Neural progenitor cell (in vitro differentiated cells): ENCODE results near the gene BBS7. TPM values are rescaled to one million over a fixed set of nuclear protein-coding genes. Genes with fewer than 3 reads are reported as not detected.
A peak's percentile ranks its signal among the peaks of the same experiment; 100 is the strongest.

Experiments
- DNase-seq: peaks from one replicate; pipeline ENCODE4 v3.0.0-alpha.2; 2016; ENCODE audit warnings: low spot score
- H2AFZ ChIP-seq: fragments of 200-600 bp; sonication (generic); replicated peaks from 2 replicates; pipeline ENCODE4 v1.6.1; 2016; ENCODE audit warnings: antibody characterized with exemption
- H3F3A ChIP-seq: fragments of 200-600 bp; sonication (generic); 2 replicates; pipeline ENCODE4 v1.6.1; 2016; ENCODE audit warnings: antibody characterized with exemption, low read depth
- H3K27ac ChIP-seq: fragments of 200-600 bp; sonication (generic); 2 replicates; pipeline ENCODE4 v1.5.1; 2016; ENCODE audit warnings: mild to moderate bottlenecking
- H3K27me3 ChIP-seq: fragments of 200-600 bp; sonication (generic); 2 replicates; pipeline ENCODE4 v1.6.1; 2016; ENCODE audit warnings: mild to moderate bottlenecking, moderate library complexity
- H3K36me3 ChIP-seq: fragments of 200-600 bp; sonication (generic); 2 replicates; pipeline ENCODE4 v1.5.1; 2016
- H3K4me1 ChIP-seq: fragments of 200-600 bp; sonication (generic); 2 replicates; pipeline ENCODE4 v1.6.1; 2016; ENCODE audit warnings: mixed run types
- H3K4me2 ChIP-seq: fragments of 200-600 bp; sonication (generic); 2 replicates; pipeline ENCODE4 v1.6.1; 2016
- H3K4me3 ChIP-seq: fragments of 200-600 bp; sonication (generic); 2 replicates; pipeline ENCODE4 v1.5.1; 2016
- H3K79me2 ChIP-seq: fragments of 200-600 bp; sonication (generic); 2 replicates; pipeline ENCODE4 v1.6.1; 2016; ENCODE audit warnings: low read depth
- H3K9ac ChIP-seq: fragments of 200-600 bp; sonication (generic); 2 replicates; pipeline ENCODE4 v1.6.1; 2016
- H3K9me3 ChIP-seq: fragments of 200-600 bp; sonication (generic); 2 replicates; pipeline ENCODE4 v1.5.1; 2016; ENCODE audit warnings: low read depth
- H4K20me1 ChIP-seq: fragments of 200-600 bp; sonication (generic); 2 replicates; pipeline ENCODE4 v1.6.1; 2016; ENCODE audit warnings: low read depth
- H3K27ac Mint-ChIP-seq: 3 replicates; pipeline ENCODE4 v1.8.0; 2021; ENCODE audit warnings: mixed read lengths
- H3K27me3 Mint-ChIP-seq: 2 replicates; pipeline ENCODE4 v1.8.0; 2022; ENCODE audit warnings: low read depth, mild to moderate bottlenecking, inconsistent platforms, moderate library complexity, mixed read lengths; ENCODE audit not compliant: insufficient read depth
- H3K36me3 Mint-ChIP-seq: 3 replicates; pipeline ENCODE4 v1.8.0; 2021; ENCODE audit warnings: mixed read lengths
- H3K4me1 Mint-ChIP-seq: 3 replicates; pipeline ENCODE4 v1.8.0; 2021; ENCODE audit warnings: mixed read lengths
- H3K4me3 Mint-ChIP-seq: 3 replicates; pipeline ENCODE4 v1.8.0; 2021; ENCODE audit warnings: mild to moderate bottlenecking, moderate library complexity, mixed read lengths
- H3K9me3 Mint-ChIP-seq: 3 replicates; pipeline ENCODE4 v1.8.0; 2020; ENCODE audit warnings: mixed read lengths
- EZH2 ChIP-seq: fragments of 200-600 bp; sonication (generic); IDR thresholded peaks from 2 replicates; pipeline ENCODE4 v1.6.1; 2017; ENCODE audit warnings: antibody characterized with exemption, mild to moderate bottlenecking, moderate library complexity
- EZH2phosphoT487 ChIP-seq: fragments of 200-600 bp; sonication (generic); IDR thresholded peaks from 2 replicates; pipeline ENCODE4 v1.6.1; 2017; ENCODE audit warnings: antibody characterized with exemption
- total RNA-seq: library from RNA; depleted of rRNA; stranded (reverse); fragments of >200 nt; gene quantifications from 2 replicates; pipeline ENCODE4 v1.2.3, GENCODE V29; 2015; ENCODE audit warnings: low replicate concordance
- TF ChIP-seq, protein P1 (sequence below): fragments of 200-600 bp; sonication (generic); IDR thresholded peaks from 2 replicates; pipeline ENCODE4 v1.5.1; 2017; ENCODE audit warnings: antibody characterized with exemption, mild to moderate bottlenecking

Gene BBS7, protein sequence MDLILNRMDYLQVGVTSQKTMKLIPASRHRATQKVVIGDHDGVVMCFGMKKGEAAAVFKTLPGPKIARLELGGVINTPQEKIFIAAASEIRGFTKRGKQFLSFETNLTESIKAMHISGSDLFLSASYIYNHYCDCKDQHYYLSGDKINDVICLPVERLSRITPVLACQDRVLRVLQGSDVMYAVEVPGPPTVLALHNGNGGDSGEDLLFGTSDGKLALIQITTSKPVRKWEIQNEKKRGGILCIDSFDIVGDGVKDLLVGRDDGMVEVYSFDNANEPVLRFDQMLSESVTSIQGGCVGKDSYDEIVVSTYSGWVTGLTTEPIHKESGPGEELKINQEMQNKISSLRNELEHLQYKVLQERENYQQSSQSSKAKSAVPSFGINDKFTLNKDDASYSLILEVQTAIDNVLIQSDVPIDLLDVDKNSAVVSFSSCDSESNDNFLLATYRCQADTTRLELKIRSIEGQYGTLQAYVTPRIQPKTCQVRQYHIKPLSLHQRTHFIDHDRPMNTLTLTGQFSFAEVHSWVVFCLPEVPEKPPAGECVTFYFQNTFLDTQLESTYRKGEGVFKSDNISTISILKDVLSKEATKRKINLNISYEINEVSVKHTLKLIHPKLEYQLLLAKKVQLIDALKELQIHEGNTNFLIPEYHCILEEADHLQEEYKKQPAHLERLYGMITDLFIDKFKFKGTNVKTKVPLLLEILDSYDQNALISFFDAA
- total RNA-seq = 26.8 and 39.7 TPM in 2 replicates

DNA sequence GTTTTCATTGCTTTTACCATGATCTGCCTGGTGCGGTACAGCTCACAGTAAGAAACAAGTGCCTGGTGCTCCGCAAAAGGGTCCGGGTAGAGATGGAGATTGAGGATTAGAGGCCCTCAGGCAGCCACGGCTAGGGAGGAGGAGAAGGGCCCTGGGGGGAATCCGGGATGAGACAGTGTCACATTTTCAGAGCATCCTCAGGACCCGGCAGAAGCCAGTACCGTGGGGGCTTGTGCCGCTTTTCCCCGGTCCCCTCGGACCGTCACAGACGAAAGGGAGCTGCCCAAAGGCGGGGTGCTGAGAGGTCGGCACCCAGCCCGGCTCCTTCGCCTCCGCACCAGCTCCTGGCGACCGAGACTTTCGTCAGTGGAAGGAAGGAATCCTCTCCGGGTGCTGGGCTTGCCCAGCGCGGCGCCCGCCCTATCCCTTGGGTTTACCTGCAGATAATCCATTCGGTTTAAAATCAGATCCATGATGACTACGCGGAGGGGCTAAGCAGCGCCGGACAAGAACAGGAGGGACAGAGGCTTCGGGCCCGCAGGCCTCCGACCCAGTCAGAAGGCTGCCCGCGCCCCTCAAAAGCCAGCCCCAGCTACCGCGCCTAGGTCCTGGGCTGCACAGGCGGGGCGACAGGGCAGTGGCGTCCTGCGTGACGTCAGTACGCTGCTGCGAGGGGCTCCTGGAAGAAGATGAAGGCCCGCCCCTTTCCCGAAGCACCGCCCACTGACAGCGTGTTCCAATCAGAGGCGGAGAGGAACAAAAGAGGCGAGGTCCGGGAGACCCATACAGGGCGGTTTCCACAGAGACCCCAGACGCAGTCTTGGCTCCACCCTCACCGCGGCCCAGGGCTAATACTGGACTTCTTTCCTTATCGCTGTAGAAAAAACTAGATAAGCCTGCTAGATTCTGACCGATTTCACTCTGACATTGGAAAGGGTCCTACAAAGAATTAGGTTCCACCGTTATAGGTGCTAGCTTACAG is at the start of gene BBS7:
Gene BBS7, minus strand, starts transcription at position 634 of the 982 bp plus-strand sequence. Its CDS starts 161 bp downstream, at position 473.
- peaks cover 5% of the 10 kb centered on the region for H3K4me1 Mint-ChIP-seq
- TF ChIP-seq EZH2 = no peak
- TF ChIP-seq, protein P1, sequence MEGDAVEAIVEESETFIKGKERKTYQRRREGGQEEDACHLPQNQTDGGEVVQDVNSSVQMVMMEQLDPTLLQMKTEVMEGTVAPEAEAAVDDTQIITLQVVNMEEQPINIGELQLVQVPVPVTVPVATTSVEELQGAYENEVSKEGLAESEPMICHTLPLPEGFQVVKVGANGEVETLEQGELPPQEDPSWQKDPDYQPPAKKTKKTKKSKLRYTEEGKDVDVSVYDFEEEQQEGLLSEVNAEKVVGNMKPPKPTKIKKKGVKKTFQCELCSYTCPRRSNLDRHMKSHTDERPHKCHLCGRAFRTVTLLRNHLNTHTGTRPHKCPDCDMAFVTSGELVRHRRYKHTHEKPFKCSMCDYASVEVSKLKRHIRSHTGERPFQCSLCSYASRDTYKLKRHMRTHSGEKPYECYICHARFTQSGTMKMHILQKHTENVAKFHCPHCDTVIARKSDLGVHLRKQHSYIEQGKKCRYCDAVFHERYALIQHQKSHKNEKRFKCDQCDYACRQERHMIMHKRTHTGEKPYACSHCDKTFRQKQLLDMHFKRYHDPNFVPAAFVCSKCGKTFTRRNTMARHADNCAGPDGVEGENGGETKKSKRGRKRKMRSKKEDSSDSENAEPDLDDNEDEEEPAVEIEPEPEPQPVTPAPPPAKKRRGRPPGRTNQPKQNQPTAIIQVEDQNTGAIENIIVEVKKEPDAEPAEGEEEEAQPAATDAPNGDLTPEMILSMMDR = no peak
- no peak for TF ChIP-seq EZH2phosphoT487
- H3K4me3 Mint-ChIP-seq = peak within 1 kb of the TSS; percentile 95
- H3K4me1 ChIP-seq = peaks cover 6% of the 10 kb centered on the region
- peaks cover 12% of the 10 kb centered on the region for H3F3A ChIP-seq
- H4K20me1 ChIP-seq = no peaks in the 10 kb centered on the region
- H3K27ac Mint-ChIP-seq = peak within 1 kb of the TSS; percentile 74
- H3K4me3 ChIP-seq = peak within 1 kb of the TSS; percentile 88
- H3K9ac ChIP-seq = peak within 1 kb of the TSS; percentile 53
- H3K27ac ChIP-seq = peak within 1 kb of the TSS; percentile 68
- peaks cover 16% of the 10 kb centered on the region for H3K9me3 Mint-ChIP-seq
- peaks cover 35% of the 10 kb centered on the region for H3K27me3 ChIP-seq
- H3K27me3 Mint-ChIP-seq = no peaks in the 10 kb centered on the region
- peak within 1 kb of the TSS; percentile 97 for H2AFZ ChIP-seq
- peak within 1 kb of the TSS; percentile 82 for H3K4me2 ChIP-seq
- H3K36me3 Mint-ChIP-seq = peaks cover 21% of the 10 kb centered on the region
- no peaks in the 10 kb centered on the region for H3K9me3 ChIP-seq
- peaks cover 8% of the 10 kb centered on the region for H3K79me2 ChIP-seq
- DNase-seq = peak; percentile 98
- peaks cover 10% of the 10 kb centered on the region for H3K36me3 ChIP-seq

DNA sequence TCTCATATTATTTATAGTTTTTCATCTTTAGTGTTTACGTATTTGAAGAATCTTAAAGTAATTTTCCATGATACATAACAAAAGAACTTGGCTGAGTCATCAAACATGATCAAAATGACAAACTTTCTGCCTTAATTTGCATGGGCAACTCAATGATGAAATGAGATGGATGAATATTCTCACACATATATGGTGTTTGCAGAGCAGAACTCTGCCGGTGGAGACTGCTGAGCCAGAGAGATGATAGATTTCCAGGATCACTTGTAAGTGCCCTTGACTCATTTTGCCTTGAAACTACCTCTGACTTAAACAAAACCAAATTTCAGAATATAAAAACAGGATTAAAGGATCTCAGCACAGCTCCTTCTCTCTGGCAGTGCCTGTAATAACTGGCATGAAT is 43.4 kb upstream of the BBS7 start:
- Mint-ChIP-seq H3K4me1 (no peaks in the 10 kb centered on the region), H3K36me3 (no peaks in the 10 kb centered on the region), H3K9me3 (no peaks in the 10 kb centered on the region), H3K4me3 (no peak overlapping the region), H3K27ac (no peak overlapping the region), H3K27me3 (peaks cover 3% of the 10 kb centered on the region)
- Histone ChIP-seq H3K4me2 (no peak overlapping the region), H3K79me2 (no peaks in the 10 kb centered on the region), H2AFZ (no peak overlapping the region), H3K9me3 (no peaks in the 10 kb centered on the region), H4K20me1 (no peaks in the 10 kb centered on the region), H3K4me1 (no peaks in the 10 kb centered on the region), H3K27me3 (no peaks in the 10 kb centered on the region), H3K36me3 (no peaks in the 10 kb centered on the region), H3F3A (no peaks in the 10 kb centered on the region), H3K27ac (no peak overlapping the region), H3K9ac (no peak overlapping the region), H3K4me3 (no peak overlapping the region)
- no peak for TF ChIP-seq EZH2
- no peak for TF ChIP-seq EZH2phosphoT487
- TF ChIP-seq, protein P1 = no peak
- no peak for DNase-seq

DNA sequence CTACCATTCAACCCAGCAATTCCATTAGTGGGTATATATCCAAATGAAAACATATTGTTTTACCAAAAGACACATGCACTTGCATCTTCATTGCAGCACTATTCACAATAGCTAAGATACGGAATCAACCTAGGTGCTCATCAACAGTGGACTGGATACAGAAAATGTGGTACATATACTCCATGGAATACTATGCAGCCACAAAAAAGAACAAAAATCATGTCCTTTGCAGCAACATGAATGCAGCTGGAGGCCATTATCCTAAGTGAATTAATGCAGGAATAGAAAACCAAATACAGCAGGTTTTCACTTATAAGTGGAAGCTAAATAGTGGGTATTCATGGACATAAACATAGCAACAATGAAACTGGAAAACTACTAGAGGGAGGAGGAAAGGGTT is 38.1 kb upstream of the BBS7 start:
- Histone ChIP-seq H3K9me3 (no peaks in the 10 kb centered on the region), H3F3A (no peaks in the 10 kb centered on the region), H3K27ac (no peak overlapping the region), H3K79me2 (no peaks in the 10 kb centered on the region), H3K36me3 (no peaks in the 10 kb centered on the region), H3K4me2 (no peak overlapping the region), H3K4me1 (no peaks in the 10 kb centered on the region), H3K27me3 (no peaks in the 10 kb centered on the region), H2AFZ (no peak overlapping the region), H4K20me1 (no peaks in the 10 kb centered on the region), H3K4me3 (no peak overlapping the region), H3K9ac (no peak overlapping the region)
- DNase-seq = no peak
- H3K9me3 Mint-ChIP-seq = no peaks in the 10 kb centered on the region
- no peak overlapping the region for H3K27ac Mint-ChIP-seq
- H3K27me3 Mint-ChIP-seq = peaks cover 3% of the 10 kb centered on the region
- peaks cover 20% of the 10 kb centered on the region for H3K4me1 Mint-ChIP-seq
- H3K36me3 Mint-ChIP-seq = no peaks in the 10 kb centered on the region
- H3K4me3 Mint-ChIP-seq = no peak overlapping the region
- TF ChIP-seq, protein P1 = no peak
